ENCODE results near the gene ARL2.
"Not testable (repeated sequence)": the region's sequence is repeated elsewhere in the genome, so short reads cannot be mapped to it uniquely, and the experiment has no call there.

GRCh38 chr11:65023502-65023901, 9.5 kb downstream of the ARL2 start:
- not testable (repeated sequence) for TF ChIP-seq CTCF, POLR2A (IDR thresholded peaks at IDR 0.05)
